Caco-2 (cell line): Measurements from ENCODE around the gene GH2. TPM values are rescaled to one million over a fixed set of nuclear protein-coding genes. Genes with fewer than 3 reads are reported as not detected.
A peak's percentile ranks its signal among the peaks of the same experiment; 100 is the strongest.

Experiments used
- BruUV-seq: library from RNA; stranded (reverse); fragments of 400-500 nt; replicated peaks from 2 replicates; lab custom pipeline; 2021; lab: Mats Ljungman, UMichigan
- CTCF ChIA-PET: fragments of 300-600 bp; sonication (Branson Sonifier 250); formaldehyde crosslinking; loops from one replicate; lab custom pipeline; 2022; ENCODE audit warnings: antibody characterized with exemption; lab: Charles Lee
- POLR2A ChIA-PET: fragments of 300-600 bp; sonication (Branson Sonifier 250); formaldehyde crosslinking; loops from one replicate; lab custom pipeline; 2022; ENCODE audit warnings: antibody characterized with exemption; lab: Charles Lee
- DNase-seq, 2 experiments: peaks; one replicate each; pipeline versions ENCODE4 v3.0.0 to v3.0.0-alpha.2; 2020 to 2022
- H3K27me3 ChIP-seq: replicated peaks from 2 replicates; pipeline ENCODE4 v1.6.0; 2011; ENCODE audit warnings: low read length; ENCODE audit not compliant: control insufficient read depth, insufficient read depth
- H3K36me3 ChIP-seq: 2 replicates; pipeline ENCODE4 v1.5.1; 2011; ENCODE audit warnings: low read length; ENCODE audit not compliant: control insufficient read depth, insufficient read depth
- H3K4me1 ChIP-seq: fragments of 250-450 bp; sonication (Bioruptor Pico); 2 replicates; pipeline ENCODE4 v1.5.1; 2020; ENCODE audit warnings: mild to moderate bottlenecking
- H3K4me3 ChIP-seq: 2 replicates; pipeline ENCODE4 v1.5.1; 2011; ENCODE audit warnings: low read depth, mild to moderate bottlenecking, control low read depth, low read length
- H3K9me3 ChIP-seq: fragments of 250-450 bp; sonication (Bioruptor Pico); 2 replicates; pipeline ENCODE4 v1.5.1; 2020; ENCODE audit warnings: mild to moderate bottlenecking, moderate library complexity
- H3K27ac Mint-ChIP-seq: one replicate; pipeline ENCODE4 v1.8.0; 2022; ENCODE audit warnings: mixed read lengths; ENCODE audit not compliant: unreplicated experiment
- H3K27me3 Mint-ChIP-seq: one replicate; pipeline ENCODE4 v1.8.0; 2022; ENCODE audit warnings: mixed read lengths; ENCODE audit not compliant: insufficient read depth, unreplicated experiment
- H3K36me3 Mint-ChIP-seq: one replicate; pipeline ENCODE4 v1.8.0; 2022; ENCODE audit warnings: mild to moderate bottlenecking, mixed read lengths; ENCODE audit not compliant: insufficient read depth, unreplicated experiment
- H3K4me1 Mint-ChIP-seq: one replicate; pipeline ENCODE4 v1.8.0; 2022; ENCODE audit warnings: low read depth, mixed read lengths; ENCODE audit not compliant: unreplicated experiment
- H3K4me3 Mint-ChIP-seq: one replicate; pipeline ENCODE4 v1.8.0; 2022; ENCODE audit warnings: mild to moderate bottlenecking, moderate library complexity, mixed read lengths; ENCODE audit not compliant: unreplicated experiment
- H3K9me3 Mint-ChIP-seq: one replicate; pipeline ENCODE4 v1.8.0; 2022; ENCODE audit warnings: mixed read lengths; ENCODE audit not compliant: unreplicated experiment
- intact Hi-C: fragments of 100-400 bp; cut with micrococcal nuclease; formaldehyde crosslinking; loops from one replicate; pipeline ENCODE4 v1.10.0; 2022; ENCODE audit not compliant: unreplicated experiment
- total RNA-seq: library from RNA; stranded (reverse); gene quantifications from 2 replicates; pipeline ENCODE4 v1.2.3, GENCODE V29; 2022
- TF ChIP-seq, protein P1 (sequence below), 2 experiments: fragments of 200-600 bp in 1 of 2; IDR thresholded peaks; 1 replicate in 1 of 2; 2 replicates in 1 of 2; pipeline versions ENCODE4 v1.5.1 to v1.8.0; 2011 to 2022; ENCODE audit warnings: antibody characterized with exemption in 1 of 2, control low read depth in 1 of 2, inconsistent platforms in 1 of 2, low read depth in 1 of 2, low read length in 1 of 2, mild to moderate bottlenecking in 1 of 2, moderate library complexity in 1 of 2; ENCODE audit not compliant: insufficient read depth in 1 of 2, severe bottlenecking in 1 of 2, unreplicated experiment in 1 of 2

GH2 gene
- total RNA-seq, 1 experiment from 2014 or later: not detected

DNA sequence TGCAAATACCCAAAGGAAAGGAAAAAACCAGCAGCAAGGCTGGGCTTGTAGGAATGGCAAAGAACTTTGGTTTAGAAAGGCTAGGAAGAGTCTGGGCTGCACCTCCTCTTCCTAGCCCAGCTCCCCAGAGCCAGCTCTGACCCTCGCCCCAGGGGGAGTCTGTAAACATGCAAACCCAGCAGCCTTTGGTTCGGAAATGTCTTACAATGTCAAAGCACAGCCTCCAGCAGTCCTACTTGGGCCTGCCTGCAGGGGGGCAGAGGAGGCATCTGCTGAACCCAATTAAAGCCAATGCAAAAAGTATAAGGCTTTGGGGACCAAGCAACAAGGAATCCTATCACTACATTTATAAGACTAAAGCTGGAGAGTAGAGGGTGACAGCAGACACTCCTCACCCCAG is 49.3 kb downstream of the GH2 start:
- no peak for DNase-seq
- peaks cover 17% of the 10 kb centered on the region for H3K4me1 Mint-ChIP-seq
- H3K4me3 Mint-ChIP-seq: no peak overlapping the region
- ChIA-PET CTCF (no interaction called here), POLR2A (interaction anchor here (0.5 kb wide), 1 partner anchor 17 kb away, joined by 4 read pairs; no protein-coding TSS in a partner anchor)
- TF ChIP-seq, protein P1, sequence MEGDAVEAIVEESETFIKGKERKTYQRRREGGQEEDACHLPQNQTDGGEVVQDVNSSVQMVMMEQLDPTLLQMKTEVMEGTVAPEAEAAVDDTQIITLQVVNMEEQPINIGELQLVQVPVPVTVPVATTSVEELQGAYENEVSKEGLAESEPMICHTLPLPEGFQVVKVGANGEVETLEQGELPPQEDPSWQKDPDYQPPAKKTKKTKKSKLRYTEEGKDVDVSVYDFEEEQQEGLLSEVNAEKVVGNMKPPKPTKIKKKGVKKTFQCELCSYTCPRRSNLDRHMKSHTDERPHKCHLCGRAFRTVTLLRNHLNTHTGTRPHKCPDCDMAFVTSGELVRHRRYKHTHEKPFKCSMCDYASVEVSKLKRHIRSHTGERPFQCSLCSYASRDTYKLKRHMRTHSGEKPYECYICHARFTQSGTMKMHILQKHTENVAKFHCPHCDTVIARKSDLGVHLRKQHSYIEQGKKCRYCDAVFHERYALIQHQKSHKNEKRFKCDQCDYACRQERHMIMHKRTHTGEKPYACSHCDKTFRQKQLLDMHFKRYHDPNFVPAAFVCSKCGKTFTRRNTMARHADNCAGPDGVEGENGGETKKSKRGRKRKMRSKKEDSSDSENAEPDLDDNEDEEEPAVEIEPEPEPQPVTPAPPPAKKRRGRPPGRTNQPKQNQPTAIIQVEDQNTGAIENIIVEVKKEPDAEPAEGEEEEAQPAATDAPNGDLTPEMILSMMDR (IDR thresholded peaks at IDR 0.05; ENCODE audit: insufficient read depth in 1 of 2, low read depth in 1 of 2, low read length in 1 of 2, severe bottlenecking in 1 of 2, unreplicated experiment in 1 of 2): no peak
- H3K27me3 ChIP-seq: no peaks in the 10 kb centered on the region
- TSS peak; percentile 30 for BruUV-seq
- H3K27ac Mint-ChIP-seq: no peak overlapping the region
- H3K4me3 ChIP-seq: no peak overlapping the region
- H3K9me3 Mint-ChIP-seq: no peaks in the 10 kb centered on the region
- intact Hi-C loops: no loop called here
- H3K4me1 ChIP-seq: 0 out of 2 replicates have a peak, but pooled peaks cover 8% of the 10 kb centered on the region
- H3K36me3 Mint-ChIP-seq: peaks cover 97% of the 10 kb centered on the region
- H3K36me3 ChIP-seq: peaks cover 13% of the 10 kb centered on the region
- H3K27me3 Mint-ChIP-seq: no peaks in the 10 kb centered on the region
- no peaks in the 10 kb centered on the region for H3K9me3 ChIP-seq

- DNase-seq: no peak
- no peak overlapping the region for H3K4me3 Mint-ChIP-seq
- H3K36me3 Mint-ChIP-seq: peaks cover 97% of the 10 kb centered on the region
- no peak overlapping the region for H3K27ac Mint-ChIP-seq
- intact Hi-C loops: no loop called here
- ChIA-PET CTCF (no interaction called here), POLR2A (interaction anchor here (0.5 kb wide), 1 partner anchor 17 kb away, joined by 4 read pairs; no protein-coding TSS in a partner anchor)
- no peaks in the 10 kb centered on the region for H3K27me3 Mint-ChIP-seq
- no peak overlapping the region for H3K4me3 ChIP-seq
- no TSS peak for BruUV-seq
- no peaks in the 10 kb centered on the region for H3K27me3 ChIP-seq
- peaks cover 17% of the 10 kb centered on the region for H3K4me1 Mint-ChIP-seq
- TF ChIP-seq, protein P1 (IDR thresholded peaks at IDR 0.05; ENCODE audit: insufficient read depth in 1 of 2, low read depth in 1 of 2, low read length in 1 of 2, severe bottlenecking in 1 of 2, unreplicated experiment in 1 of 2): no peak
- no peaks in the 10 kb centered on the region for H3K9me3 Mint-ChIP-seq
- peaks cover 13% of the 10 kb centered on the region for H3K36me3 ChIP-seq
- 0 out of 2 replicates have a peak, but pooled peaks cover 8% of the 10 kb centered on the region for H3K4me1 ChIP-seq
- no peaks in the 10 kb centered on the region for H3K9me3 ChIP-seq
These were observed 49.7 kb downstream of the GH2 start for GRCh38 chr17:63832014-63832413.

DNA sequence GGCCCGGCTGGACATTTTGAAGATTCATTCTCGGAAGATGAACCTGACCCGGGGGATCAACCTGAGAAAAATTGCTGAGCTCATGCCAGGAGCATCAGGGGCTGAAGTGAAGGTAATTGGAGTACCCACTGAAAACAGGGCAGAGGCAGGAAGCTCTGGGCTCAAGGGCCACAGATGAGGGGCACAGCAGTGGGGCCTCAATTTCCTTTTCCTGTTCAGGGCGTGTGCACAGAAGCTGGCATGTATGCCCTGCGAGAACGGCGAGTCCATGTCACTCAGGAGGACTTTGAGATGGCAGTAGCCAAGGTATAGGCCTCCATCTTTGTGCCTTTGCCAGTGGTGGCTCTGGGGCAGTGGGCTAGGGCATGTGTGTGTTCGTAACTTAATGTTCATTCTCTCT is 50.2 kb downstream of the GH2 start:
- no peak overlapping the region for H3K27ac Mint-ChIP-seq
- H3K9me3 ChIP-seq: no peaks in the 10 kb centered on the region
- TF ChIP-seq, protein P1 (IDR thresholded peaks at IDR 0.05; ENCODE audit: insufficient read depth in 1 of 2, low read depth in 1 of 2, low read length in 1 of 2, severe bottlenecking in 1 of 2, unreplicated experiment in 1 of 2): no peak
- peaks cover 17% of the 10 kb centered on the region for H3K4me1 Mint-ChIP-seq
- intact Hi-C loops: no loop called here
- ChIA-PET CTCF (no interaction called here), POLR2A (no interaction called here)
- H3K36me3 Mint-ChIP-seq: peaks cover 97% of the 10 kb centered on the region
- H3K4me3 Mint-ChIP-seq: no peak overlapping the region
- BruUV-seq: no TSS peak
- H3K27me3 Mint-ChIP-seq: no peaks in the 10 kb centered on the region
- H3K4me3 ChIP-seq: no peak overlapping the region
- peaks cover 12% of the 10 kb centered on the region for H3K36me3 ChIP-seq
- no peaks in the 10 kb centered on the region for H3K27me3 ChIP-seq
- no peak for DNase-seq
- H3K4me1 ChIP-seq: 0 out of 2 replicates have a peak, but pooled peaks cover 8% of the 10 kb centered on the region
- H3K9me3 Mint-ChIP-seq: no peaks in the 10 kb centered on the region
